Measurements from ENCODE around the gene CSNK2A3. TPM values are rescaled to one million over a fixed set of nuclear protein-coding genes. Genes with fewer than 3 reads are reported as not detected.

Gene CSNK2A3
- total and polyA plus RNA-seq, 9 donors, result 0.73 to 2.6 (median 1.4) TPM

DNA sequence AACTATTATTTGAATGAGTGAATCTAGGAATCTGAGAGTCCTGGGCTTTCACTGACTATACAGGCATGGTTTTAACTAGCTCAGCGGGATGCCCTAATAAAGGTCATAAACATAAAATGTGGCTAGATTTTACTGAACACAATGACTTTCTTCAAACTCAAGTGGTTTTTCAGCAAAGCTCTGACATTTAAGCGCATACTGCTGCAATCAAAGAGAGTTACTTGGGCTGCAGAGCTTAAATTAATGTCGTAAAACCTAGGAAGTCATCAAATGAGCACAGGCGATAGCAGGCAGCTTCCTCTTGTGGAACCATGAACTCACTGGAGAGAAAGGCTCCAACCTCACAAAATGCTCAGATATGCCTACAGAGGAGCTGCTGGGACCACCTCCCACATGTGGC is 6.7 kb downstream of the CSNK2A3 start:
- Histone ChIP-seq H3K9me3 (replicated peaks; ENCODE audit: control insufficient read depth, low read depth, low read length) (no peaks in the 10 kb centered on the region), H3K27me3 (ENCODE audit: control insufficient read depth, insufficient read depth, low read length) (peaks cover 3% of the 10 kb centered on the region), H3K4me3 (ENCODE audit: low read length) (no peak overlapping the region), H3K4me1 (ENCODE audit: control insufficient read depth, insufficient read depth, low read length) (peaks cover 39% of the 10 kb centered on the region), H3K36me3 (ENCODE audit: control insufficient read depth, insufficient read depth, low read length) (no peaks in the 10 kb centered on the region), H3K27ac (ENCODE audit: low read length) (no peak overlapping the region)
- DNase-seq, result no peak
- WGBS (ENCODE audit: insufficient coverage), result 70% methylated on average over 4 of the region's 4 CpGs

DNA sequence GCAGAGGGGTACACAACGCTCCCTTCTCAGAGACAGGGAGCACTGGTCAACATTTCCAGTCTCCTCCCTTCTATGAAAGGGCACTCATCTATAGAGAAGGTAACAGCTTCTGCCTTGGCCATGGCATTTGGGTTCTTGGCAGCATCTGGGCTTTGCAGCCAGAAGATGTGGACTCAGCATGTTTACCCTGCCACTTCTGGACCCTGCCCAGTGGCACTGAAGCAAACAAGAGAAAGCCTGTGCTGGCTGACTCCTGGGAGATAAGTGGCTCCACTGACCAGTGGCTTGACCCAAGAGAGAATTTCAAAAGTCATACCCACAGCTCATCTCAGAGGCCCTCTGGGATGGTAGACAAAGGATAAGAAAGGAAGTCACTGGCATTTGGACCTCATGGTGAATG is 8.0 kb downstream of the CSNK2A3 start:
- no peak for DNase-seq
- H3K27me3 ChIP-seq (ENCODE audit: control insufficient read depth, insufficient read depth, low read length), result no peaks in the 10 kb centered on the region
- H3K4me3 ChIP-seq (ENCODE audit: low read length), result no peak overlapping the region
- H3K27ac ChIP-seq (ENCODE audit: low read length), result no peak overlapping the region
- no peaks in the 10 kb centered on the region for H3K9me3 ChIP-seq (replicated peaks; ENCODE audit: control insufficient read depth, low read depth, low read length)
- 86% methylated on average over 1 of the region's 1 CpG for WGBS (ENCODE audit: insufficient coverage)
- H3K4me1 ChIP-seq (ENCODE audit: control insufficient read depth, insufficient read depth, low read length), result peaks cover 27% of the 10 kb centered on the region
- peaks cover 2% of the 10 kb centered on the region for H3K36me3 ChIP-seq (ENCODE audit: control insufficient read depth, insufficient read depth, low read length)

DNA sequence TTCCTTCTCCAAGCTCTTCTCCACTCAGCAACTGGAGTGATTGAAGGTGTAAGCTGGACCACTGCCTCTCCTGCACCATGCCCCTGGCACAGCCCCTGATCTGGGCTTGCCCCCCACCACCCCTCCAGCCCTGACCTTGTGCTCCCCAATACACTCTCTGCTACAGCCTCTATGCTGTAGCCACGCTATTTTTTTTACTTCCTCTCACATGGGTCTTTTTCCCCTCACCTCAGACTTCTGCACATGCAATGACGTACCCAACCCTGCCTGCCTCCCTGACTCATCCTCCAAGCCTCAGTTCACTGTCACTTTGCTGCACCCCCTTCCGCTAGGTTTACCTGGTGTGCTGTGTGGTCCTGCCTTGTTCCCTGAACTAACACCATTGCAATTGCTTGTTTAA is 9.0 kb downstream of the CSNK2A3 start:
- Histone ChIP-seq H3K4me3 (ENCODE audit: low read length) (no peak overlapping the region), H3K9me3 (replicated peaks; ENCODE audit: control insufficient read depth, low read depth, low read length) (no peaks in the 10 kb centered on the region), H3K27me3 (ENCODE audit: control insufficient read depth, insufficient read depth, low read length) (no peaks in the 10 kb centered on the region), H3K36me3 (ENCODE audit: control insufficient read depth, insufficient read depth, low read length) (peaks cover 2% of the 10 kb centered on the region), H3K4me1 (ENCODE audit: control insufficient read depth, insufficient read depth, low read length) (peaks cover 17% of the 10 kb centered on the region), H3K27ac (ENCODE audit: low read length) (no peak overlapping the region)
- 86% methylated on average over 3 of the region's 3 CpGs for WGBS (ENCODE audit: insufficient coverage)
- no peak for DNase-seq

DNA sequence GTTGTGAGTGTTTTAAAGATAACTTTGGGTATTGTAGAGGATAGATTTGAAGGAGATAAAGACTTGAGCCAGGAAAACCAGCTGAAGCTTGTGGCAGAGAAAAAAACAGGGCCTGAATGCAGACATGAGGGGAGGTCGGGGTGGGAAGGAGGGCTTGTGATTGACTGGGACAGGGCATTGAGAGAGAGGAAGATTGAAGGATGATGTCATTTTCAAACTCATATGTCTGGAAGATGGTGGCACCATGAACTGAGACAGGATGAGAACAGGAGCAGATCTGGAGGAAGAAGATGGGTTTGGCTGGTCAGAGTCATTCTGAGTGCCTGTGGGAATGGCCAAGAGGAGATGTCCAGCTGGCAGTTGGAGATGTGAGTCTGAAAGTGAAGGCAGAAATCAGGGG is 14.7 kb downstream of the CSNK2A3 start:
- WGBS (ENCODE audit: insufficient coverage), result 82% methylated on average over 1 of the region's 1 CpG

DNA sequence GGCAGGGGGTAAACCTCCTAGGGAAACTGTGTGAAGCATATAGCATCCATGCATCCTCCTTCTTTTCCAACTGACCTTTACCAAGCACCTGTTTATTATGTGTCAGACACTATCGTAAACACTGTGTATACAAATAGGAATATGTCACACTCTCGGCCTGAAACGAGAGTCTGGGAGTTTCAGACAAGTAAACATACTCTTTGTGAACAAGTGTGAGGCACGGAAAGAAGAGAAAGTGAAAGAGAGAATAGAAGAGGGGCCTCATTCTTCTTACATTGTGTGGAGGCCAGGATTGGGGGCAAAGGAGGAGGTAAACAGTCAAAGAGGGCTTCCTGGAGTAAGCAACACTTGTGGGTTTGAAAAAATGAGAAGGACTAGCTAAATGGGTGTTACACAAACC is 16.4 kb downstream of the CSNK2A3 start:
- peaks cover 6% of the 10 kb centered on the region for H3K4me1 ChIP-seq (ENCODE audit: control insufficient read depth, insufficient read depth, low read length)
- H3K4me3 ChIP-seq (ENCODE audit: low read length), result no peak overlapping the region
- H3K27ac ChIP-seq (ENCODE audit: low read length), result no peak overlapping the region
- 31% methylated on average over 3 of the region's 4 CpGs for WGBS (ENCODE audit: insufficient coverage)
- peaks cover 10% of the 10 kb centered on the region for H3K36me3 ChIP-seq (ENCODE audit: control insufficient read depth, insufficient read depth, low read length)
- peak; percentile 19 for DNase-seq
- H3K27me3 ChIP-seq (ENCODE audit: control insufficient read depth, insufficient read depth, low read length), result no peaks in the 10 kb centered on the region
- no peaks in the 10 kb centered on the region for H3K9me3 ChIP-seq (replicated peaks; ENCODE audit: control insufficient read depth, low read depth, low read length)

More for the DNA sequence above, 14.7 kb downstream of the CSNK2A3 start:
- Histone ChIP-seq H3K9me3 (replicated peaks; ENCODE audit: control insufficient read depth, low read depth, low read length) (no peaks in the 10 kb centered on the region), H3K4me1 (ENCODE audit: control insufficient read depth, insufficient read depth, low read length) (peaks cover 6% of the 10 kb centered on the region), H3K27me3 (ENCODE audit: control insufficient read depth, insufficient read depth, low read length) (no peaks in the 10 kb centered on the region), H3K4me3 (ENCODE audit: low read length) (no peak overlapping the region), H3K27ac (ENCODE audit: low read length) (no peak overlapping the region), H3K36me3 (ENCODE audit: control insufficient read depth, insufficient read depth, low read length) (peaks cover 10% of the 10 kb centered on the region)
- DNase-seq, result no peak

DNA sequence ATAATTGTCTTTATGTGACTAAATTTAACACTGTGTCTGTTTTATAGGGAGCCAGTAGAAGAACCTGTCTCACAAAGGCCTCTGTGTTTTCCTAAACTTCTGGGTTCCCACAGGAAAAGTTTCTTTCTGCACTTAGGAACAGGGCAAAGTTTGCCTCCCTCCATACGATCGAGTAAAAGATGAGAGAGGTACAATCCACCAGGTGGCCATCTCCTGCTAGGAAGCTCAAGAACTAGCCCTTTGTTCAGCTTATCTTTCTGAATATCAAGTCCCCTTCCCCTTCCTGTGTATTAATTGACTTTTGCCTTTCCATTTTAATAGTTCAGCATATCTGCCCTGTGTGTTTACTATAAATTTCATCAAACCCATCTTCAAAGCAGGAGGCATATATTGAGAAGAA is 18.0 kb downstream of the CSNK2A3 start:
- Histone ChIP-seq H3K36me3 (ENCODE audit: control insufficient read depth, insufficient read depth, low read length) (peaks cover 16% of the 10 kb centered on the region), H3K27me3 (ENCODE audit: control insufficient read depth, insufficient read depth, low read length) (no peaks in the 10 kb centered on the region), H3K27ac (ENCODE audit: low read length) (no peak overlapping the region), H3K4me1 (ENCODE audit: control insufficient read depth, insufficient read depth, low read length) (peaks cover 6% of the 10 kb centered on the region), H3K9me3 (replicated peaks; ENCODE audit: control insufficient read depth, low read depth, low read length) (no peaks in the 10 kb centered on the region), H3K4me3 (ENCODE audit: low read length) (no peak overlapping the region)
- DNase-seq, result no peak
- no CpG with 5 or more reads among the region's 2 CpGs for WGBS (ENCODE audit: insufficient coverage)

DNA sequence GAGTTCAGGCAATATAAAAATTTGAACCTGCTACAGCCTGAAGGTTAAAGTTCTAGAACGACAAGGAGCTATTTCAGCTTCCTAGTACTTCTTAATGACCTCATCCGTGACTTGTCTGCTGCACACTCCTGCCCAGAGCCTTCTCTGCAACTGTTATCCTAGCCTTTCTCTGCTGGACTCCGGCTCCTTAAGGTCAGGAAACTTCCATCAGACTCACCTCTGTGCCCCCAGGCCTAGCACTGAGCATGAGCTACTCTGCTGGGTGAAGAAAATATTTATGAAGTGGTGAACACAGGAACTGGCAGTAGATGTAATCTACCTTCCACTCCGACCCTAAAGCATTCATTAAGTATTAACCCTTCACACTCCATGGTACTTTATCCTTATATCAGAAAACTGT is 18.4 kb downstream of the CSNK2A3 start:
- WGBS (ENCODE audit: insufficient coverage), result 69% methylated on average over 2 of the region's 4 CpGs
- H3K4me1 ChIP-seq (ENCODE audit: control insufficient read depth, insufficient read depth, low read length), result peaks cover 6% of the 10 kb centered on the region
- no peak overlapping the region for H3K4me3 ChIP-seq (ENCODE audit: low read length)
- H3K27ac ChIP-seq (ENCODE audit: low read length), result no peak overlapping the region
- H3K9me3 ChIP-seq (replicated peaks; ENCODE audit: control insufficient read depth, low read depth, low read length), result no peaks in the 10 kb centered on the region
- H3K27me3 ChIP-seq (ENCODE audit: control insufficient read depth, insufficient read depth, low read length), result no peaks in the 10 kb centered on the region
- no peak for DNase-seq
- peaks cover 16% of the 10 kb centered on the region for H3K36me3 ChIP-seq (ENCODE audit: control insufficient read depth, insufficient read depth, low read length)

DNA sequence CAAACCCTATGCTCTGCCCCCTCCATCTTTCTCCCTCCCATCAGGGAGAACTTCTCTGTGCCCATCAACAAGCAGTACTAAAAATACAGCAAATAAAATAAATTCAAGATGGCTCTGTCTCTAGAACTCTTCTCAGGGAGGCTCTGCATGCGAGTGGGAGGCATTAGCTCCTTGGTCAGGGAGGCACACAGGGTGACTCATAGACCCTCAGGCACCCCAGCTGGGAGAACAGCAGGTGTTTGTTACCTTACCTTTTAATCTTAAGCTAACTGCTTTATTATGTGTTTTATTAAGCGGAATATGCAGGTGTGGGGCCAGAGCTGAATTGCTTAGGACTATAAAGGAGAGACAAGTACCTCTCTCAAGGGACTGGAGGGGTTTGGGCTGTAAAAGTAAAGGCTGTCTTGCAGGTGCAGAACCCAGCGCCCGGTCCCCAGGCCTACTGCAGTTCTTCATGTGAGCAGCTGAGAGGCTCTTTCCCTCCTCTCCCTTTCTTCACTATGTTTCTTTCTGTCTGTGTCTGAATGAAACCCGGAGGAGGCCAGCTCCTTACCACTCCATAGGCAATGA is 20.8 kb downstream of the CSNK2A3 start:
- Histone ChIP-seq H3K27me3 (ENCODE audit: control insufficient read depth, insufficient read depth, low read length) (no peaks in the 10 kb centered on the region), H3K4me3 (ENCODE audit: low read length) (no peak overlapping the region), H3K27ac (ENCODE audit: low read length) (no peak overlapping the region), H3K36me3 (ENCODE audit: control insufficient read depth, insufficient read depth, low read length) (peaks cover 21% of the 10 kb centered on the region), H3K9me3 (replicated peaks; ENCODE audit: control insufficient read depth, low read depth, low read length) (no peaks in the 10 kb centered on the region), H3K4me1 (ENCODE audit: control insufficient read depth, insufficient read depth, low read length) (peaks cover 6% of the 10 kb centered on the region)
- WGBS (ENCODE audit: insufficient coverage), result 62% methylated on average over 4 of the region's 5 CpGs
- no peak for DNase-seq

DNA sequence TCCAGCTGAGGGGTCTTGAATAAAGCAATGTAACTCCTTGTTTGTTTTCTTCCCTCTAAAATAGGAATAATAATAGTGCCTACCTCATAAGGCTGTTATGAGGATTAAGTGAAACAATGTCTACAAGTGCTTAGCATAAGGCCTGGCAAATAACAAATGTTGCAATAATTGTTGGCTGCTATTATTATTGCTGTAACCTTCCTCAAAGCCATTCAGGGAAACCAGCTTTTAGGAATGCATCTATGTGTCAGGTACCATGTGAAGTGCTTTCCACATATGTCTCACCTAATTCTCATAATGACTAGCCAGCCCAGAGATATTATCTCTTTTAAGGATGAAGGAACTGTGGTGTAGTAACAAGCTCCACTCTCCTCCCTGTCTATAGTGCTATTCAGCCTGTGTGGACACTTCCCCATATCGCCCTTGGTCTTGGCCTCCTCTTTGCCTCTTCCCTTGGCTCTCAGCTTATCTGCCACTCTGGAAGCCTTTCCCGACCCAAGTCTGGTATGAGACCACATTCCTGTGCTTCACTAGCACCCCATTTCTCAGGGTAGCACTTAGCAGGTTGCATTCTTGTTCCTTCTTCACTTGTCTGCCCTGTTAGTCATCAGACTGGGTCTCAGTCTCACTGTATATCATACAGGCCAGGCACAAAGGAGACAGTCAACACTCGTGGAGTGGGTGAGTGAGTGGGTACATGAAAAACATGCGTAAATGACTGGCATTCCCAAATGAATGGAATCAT is 23.8 kb downstream of the CSNK2A3 start:
- Histone ChIP-seq H3K4me1 (ENCODE audit: control insufficient read depth, insufficient read depth, low read length) (no peaks in the 10 kb centered on the region), H3K4me3 (ENCODE audit: low read length) (no peak overlapping the region), H3K27me3 (ENCODE audit: control insufficient read depth, insufficient read depth, low read length) (no peaks in the 10 kb centered on the region), H3K36me3 (ENCODE audit: control insufficient read depth, insufficient read depth, low read length) (peaks cover 23% of the 10 kb centered on the region), H3K27ac (ENCODE audit: low read length) (no peak overlapping the region), H3K9me3 (replicated peaks; ENCODE audit: control insufficient read depth, low read depth, low read length) (no peaks in the 10 kb centered on the region)
- WGBS (ENCODE audit: insufficient coverage), result 90% methylated on average over 3 of the region's 4 CpGs
- no peak for DNase-seq

DNA sequence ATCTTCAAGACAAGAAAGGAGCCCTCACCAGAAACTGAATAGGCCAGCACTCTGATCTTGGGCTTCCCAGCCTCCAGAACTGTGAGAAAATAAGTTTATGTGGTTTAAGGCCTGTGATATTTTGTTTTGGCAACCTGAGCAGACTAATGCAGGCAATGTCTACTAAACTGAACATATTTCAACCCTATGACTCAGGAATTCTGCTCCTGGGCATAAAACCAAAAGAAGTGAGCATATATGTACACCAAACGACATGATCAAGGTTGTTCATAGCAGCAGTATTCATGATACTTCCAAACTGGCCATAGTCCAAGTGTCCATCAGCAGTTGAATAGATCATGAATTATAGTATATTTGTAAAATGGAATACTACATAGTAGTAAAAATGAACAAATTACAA is 29.0 kb downstream of the CSNK2A3 start:
- Histone ChIP-seq H3K4me1 (ENCODE audit: control insufficient read depth, insufficient read depth, low read length) (no peaks in the 10 kb centered on the region), H3K27ac (ENCODE audit: low read length) (no peak overlapping the region), H3K9me3 (replicated peaks; ENCODE audit: control insufficient read depth, low read depth, low read length) (peaks cover 4% of the 10 kb centered on the region), H3K27me3 (ENCODE audit: control insufficient read depth, insufficient read depth, low read length) (no peaks in the 10 kb centered on the region), H3K4me3 (ENCODE audit: low read length) (no peak overlapping the region), H3K36me3 (ENCODE audit: control insufficient read depth, insufficient read depth, low read length) (peaks cover 19% of the 10 kb centered on the region)
- no CpG with 5 or more reads among the region's 1 CpG for WGBS (ENCODE audit: insufficient coverage)
- DNase-seq, result no peak

All from muscle of leg (tissue), 11 donors.